WTC11 (cell line): ENCODE results near the gene COL4A1.

Source experiments
- TEAD4 ChIP-seq: sonication (generic); formaldehyde crosslinking; IDR thresholded peaks from 2 replicates; pipeline ENCODE4 v1.8.0; 2022; ENCODE audit warnings: mild to moderate bottlenecking, missing genetic modification reagents
- TF ChIP-seq, protein P1 (sequence below): fragments of 200-600 bp; IDR thresholded peaks from 2 replicates; pipeline ENCODE4 v1.8.0; 2022; ENCODE audit warnings: antibody characterized with exemption
- TF ChIP-seq, protein P2 (sequence below): sonication (generic); formaldehyde crosslinking; IDR thresholded peaks from 2 replicates; pipeline ENCODE4 v1.8.0; 2023; ENCODE audit warnings: missing genetic modification reagents

DNA sequence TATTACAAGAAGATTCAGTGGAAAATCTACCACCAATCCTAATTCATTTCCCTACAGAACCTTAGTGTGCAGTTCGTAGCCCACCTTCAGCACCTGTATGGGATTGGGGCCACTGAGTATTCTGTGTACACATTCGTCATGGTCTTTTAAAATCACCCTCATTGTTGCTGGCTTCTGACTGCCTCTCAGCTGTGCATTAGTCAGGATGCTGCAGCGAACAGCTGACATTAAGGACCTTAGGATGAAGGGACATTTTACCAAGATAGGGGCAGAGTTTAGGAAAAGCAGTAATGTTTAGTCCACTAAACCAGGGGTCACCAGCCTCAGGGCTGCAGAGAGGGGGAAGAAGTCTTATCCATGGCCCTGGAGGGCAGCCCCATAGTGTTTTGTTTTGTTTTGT is 176.5 kb downstream of the COL4A1 start:
- TF ChIP-seq, protein P1, sequence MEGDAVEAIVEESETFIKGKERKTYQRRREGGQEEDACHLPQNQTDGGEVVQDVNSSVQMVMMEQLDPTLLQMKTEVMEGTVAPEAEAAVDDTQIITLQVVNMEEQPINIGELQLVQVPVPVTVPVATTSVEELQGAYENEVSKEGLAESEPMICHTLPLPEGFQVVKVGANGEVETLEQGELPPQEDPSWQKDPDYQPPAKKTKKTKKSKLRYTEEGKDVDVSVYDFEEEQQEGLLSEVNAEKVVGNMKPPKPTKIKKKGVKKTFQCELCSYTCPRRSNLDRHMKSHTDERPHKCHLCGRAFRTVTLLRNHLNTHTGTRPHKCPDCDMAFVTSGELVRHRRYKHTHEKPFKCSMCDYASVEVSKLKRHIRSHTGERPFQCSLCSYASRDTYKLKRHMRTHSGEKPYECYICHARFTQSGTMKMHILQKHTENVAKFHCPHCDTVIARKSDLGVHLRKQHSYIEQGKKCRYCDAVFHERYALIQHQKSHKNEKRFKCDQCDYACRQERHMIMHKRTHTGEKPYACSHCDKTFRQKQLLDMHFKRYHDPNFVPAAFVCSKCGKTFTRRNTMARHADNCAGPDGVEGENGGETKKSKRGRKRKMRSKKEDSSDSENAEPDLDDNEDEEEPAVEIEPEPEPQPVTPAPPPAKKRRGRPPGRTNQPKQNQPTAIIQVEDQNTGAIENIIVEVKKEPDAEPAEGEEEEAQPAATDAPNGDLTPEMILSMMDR = no peak
- TF ChIP-seq TEAD4 (CRISPR knock-in tag) = no peak
- TF ChIP-seq, protein P2, sequence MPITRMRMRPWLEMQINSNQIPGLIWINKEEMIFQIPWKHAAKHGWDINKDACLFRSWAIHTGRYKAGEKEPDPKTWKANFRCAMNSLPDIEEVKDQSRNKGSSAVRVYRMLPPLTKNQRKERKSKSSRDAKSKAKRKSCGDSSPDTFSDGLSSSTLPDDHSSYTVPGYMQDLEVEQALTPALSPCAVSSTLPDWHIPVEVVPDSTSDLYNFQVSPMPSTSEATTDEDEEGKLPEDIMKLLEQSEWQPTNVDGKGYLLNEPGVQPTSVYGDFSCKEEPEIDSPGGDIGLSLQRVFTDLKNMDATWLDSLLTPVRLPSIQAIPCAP (CRISPR knock-in tag) = no peak
